HepG2 (cell line): ENCODE measurements around the gene AIF1. TPM values are rescaled to one million over a fixed set of nuclear protein-coding genes. Genes with fewer than 3 reads are reported as not detected.

Experiments
- AGO2 ChIP-seq: fragments of 200-400 bp; formaldehyde crosslinking; optimal IDR thresholded peaks from 2 replicates; pipeline ENCODE3; 2017; ENCODE audit warnings: mild to moderate bottlenecking, low read depth, low read length, moderate library complexity
- ARID3A ChIP-seq: IDR thresholded peaks from 2 replicates; pipeline ENCODE4 v1.6.1; 2012; ENCODE audit warnings: low read depth, low read length, improper control_type of control experiment
- ERF ChIP-seq: IDR thresholded peaks from 2 replicates; pipeline ENCODE4 v1.6.1; 2018; ENCODE audit warnings: missing biosample characterization, missing genetic modification reagents
- FOXJ3 ChIP-seq: sonication (generic); formaldehyde crosslinking; IDR thresholded peaks from 2 replicates; pipeline ENCODE4 v1.4.0; 2020; ENCODE audit warnings: missing genetic modification reagents, mild to moderate bottlenecking, borderline replicate concordance
- HMGXB3 ChIP-seq: sonication (generic); formaldehyde crosslinking; IDR thresholded peaks from 2 replicates; pipeline ENCODE4 v1.4.0; 2020; ENCODE audit warnings: missing genetic modification reagents, borderline replicate concordance
- MYNN ChIP-seq: sonication (generic); formaldehyde crosslinking; IDR thresholded peaks from 2 replicates; pipeline ENCODE4 v1.4.0; 2020; ENCODE audit warnings: mild to moderate bottlenecking, low read depth, missing genetic modification reagents
- NFKB2 ChIP-seq: sonication (generic); formaldehyde crosslinking; IDR thresholded peaks from 2 replicates; pipeline ENCODE4 v1.4.0; 2020; ENCODE audit warnings: missing genetic modification reagents, borderline replicate concordance
- TFE3 ChIP-seq: IDR thresholded peaks from 2 replicates; pipeline ENCODE4 v1.6.1; 2016
- ZBED4 ChIP-seq: sonication (generic); formaldehyde crosslinking; IDR thresholded peaks from 2 replicates; pipeline ENCODE4 v1.4.0; 2020; ENCODE audit warnings: missing genetic modification reagents, borderline replicate concordance
- ZNF281 ChIP-seq: sonication (generic); formaldehyde crosslinking; IDR thresholded peaks from 2 replicates; pipeline ENCODE4 v1.4.0; 2020; ENCODE audit warnings: missing genetic modification reagents, borderline replicate concordance
- ZNF674 ChIP-seq: sonication (generic); formaldehyde crosslinking; IDR thresholded peaks from 2 replicates; pipeline ENCODE4 v1.5.0; 2020; ENCODE audit warnings: low read depth, mild to moderate bottlenecking, missing genetic modification reagents
- ZNF768 ChIP-seq: sonication (generic); formaldehyde crosslinking; IDR thresholded peaks from 2 replicates; pipeline ENCODE4 v1.4.0; 2020; ENCODE audit warnings: missing genetic modification reagents
- polyA plus RNA-seq, 8 experiments: library from polyadenylated mRNA; depleted of rRNA in 3 of 8; stranded (reverse) in 7 of 8; unstranded in 1 of 8; fragments of >200 nt; fragmentation: Illumina TruSeq in 4 of 8; extraction: Trizol in 4 of 8; gene quantifications; 2 replicates each; pipeline versions ENCODE4 v1.2.1 to v1.2.3, GENCODE V29; 2011 to 2016; ENCODE audit warnings: low read depth in 4 of 8, missing spikeins in 1 of 8, mixed read lengths in 1 of 8; ENCODE audit not compliant: insufficient read depth in 1 of 8
- total RNA-seq, 5 experiments: library from RNA; depleted of rRNA; stranded (reverse); fragments of >200 nt; fragmentation: Illumina TruSeq; extraction: Trizol; gene quantifications; 2 replicates each; pipeline ENCODE4 v1.2.3, GENCODE V29; 2016; ENCODE audit warnings: low read depth in 1 of 5

The AIF1 gene
- total and polyA plus RNA-seq, 2 of the 13 experiments (the other 11 are each of a cell fraction or from before 2014, with no cell fraction given): 1.5 TPM; not detected in 1

GRCh38 chr6:31655349-31656237 is 40.6 kb downstream of the AIF1 start, which contains the start of gene APOM (continued):
- TF ChIP-seq ZBED4 (CRISPR knock-in tag) (peak; percentile 79; the same call in 1 of the 2 replicates), FOXJ3 (peak; percentile 94; the same call in 1 of the 2 replicates), MYNN (CRISPR knock-in tag) (0 out of 2 replicates have a peak, but pooled peaks have one; percentile 26), ARID3A (peak; percentile 14; the same call in 1 of the 2 replicates), ZNF281 (CRISPR knock-in tag) (peak; percentile 90), AGO2 (no peak), TFE3 (CRISPR knock-in tag) (peak; percentile 41; the same call in 1 of the 2 replicates), NFKB2 (peak; percentile 39; the same call in 1 of the 2 replicates), ERF (CRISPR knock-in tag) (peak; percentile 99), HMGXB3 (peak; percentile 49), ZNF768 (CRISPR knock-in tag) (no peak), ZNF674 (CRISPR knock-in tag) (0 out of 2 replicates have a peak, but pooled peaks have one; percentile 41)
